ENCODE measurements around the gene PGA4.
"Not testable (repeated sequence)": the region's sequence is repeated elsewhere in the genome, so short reads cannot be mapped to it uniquely, and the experiment has no call there.

Gene PGA4

GRCh38 chr11:61222047-61222446 lies at the start of gene PGA4:
Gene PGA4 (plus strand): TSS chr11:61222347. CDS start chr11:61222401, 54 bp downstream.
- not testable (repeated sequence) for DNase-seq

GRCh38 chr11:61172356-61172755 lies 49.8 kb upstream of the PGA4 start:
- no peak for DNase-seq

- no peak for DNase-seq
Measured at GRCh38 chr11:61172888-61173287, 49.3 kb upstream of the PGA4 start.

- DNase-seq = no peak
Measured at GRCh38 chr11:61173456-61173855, 48.7 kb upstream of the PGA4 start.

- no peak for DNase-seq
Measured at GRCh38 chr11:61174273-61174672, 47.9 kb upstream of the PGA4 start.

GRCh38 chr11:61174949-61175348 lies 47.2 kb upstream of the PGA4 start:
- DNase-seq = no peak

- no peak for DNase-seq
Measured at GRCh38 chr11:61176446-61176845, 45.7 kb upstream of the PGA4 start.

GRCh38 chr11:61180205-61180604 lies 41.9 kb upstream of the PGA4 start:
- not testable (repeated sequence) for DNase-seq

- no peak for DNase-seq
Measured at GRCh38 chr11:61181489-61181888, 40.7 kb upstream of the PGA4 start.

- DNase-seq = no peak
Measured at GRCh38 chr11:61183645-61184044, 38.5 kb upstream of the PGA4 start.

GRCh38 chr11:61186504-61186903 lies 35.6 kb upstream of the PGA4 start:
- no peak for DNase-seq

- DNase-seq = peak; percentile 75 to 80
Measured at GRCh38 chr11:61187505-61188130, 34.5 kb upstream of the PGA4 start.

GRCh38 chr11:61189933-61190332 lies 32.2 kb upstream of the PGA4 start:
- no peak for DNase-seq

- DNase-seq = no peak
Measured at GRCh38 chr11:61193596-61193995, 28.6 kb upstream of the PGA4 start.

GRCh38 chr11:61194169-61194671 lies 27.9 kb upstream of the PGA4 start:
- no peak for DNase-seq

GRCh38 chr11:61194981-61195695 lies 27.0 kb upstream of the PGA4 start:
- no peak for DNase-seq

- no peak for DNase-seq
Measured at GRCh38 chr11:61195719-61196118, 26.4 kb upstream of the PGA4 start.

- DNase-seq = no peak
Measured at GRCh38 chr11:61198361-61198760, 23.8 kb upstream of the PGA4 start.

- DNase-seq = no peak
Measured at GRCh38 chr11:61198948-61199523, 23.1 kb upstream of the PGA4 start.

GRCh38 chr11:61201476-61201875 lies 20.7 kb upstream of the PGA4 start:
- DNase-seq = no peak

GRCh38 chr11:61202950-61203746 lies 19.0 kb upstream of the PGA4 start, which contains the start of gene PGA3:
Gene PGA3 (plus strand): TSS chr11:61203515. CDS start chr11:61203565, 50 bp downstream.
- DNase-seq = not testable (repeated sequence)

GRCh38 chr11:61203873-61204272 lies 18.3 kb upstream of the PGA4 start:
- not testable (repeated sequence) for DNase-seq

- DNase-seq = not testable (repeated sequence)
Measured at GRCh38 chr11:61204502-61205059, 17.6 kb upstream of the PGA4 start.
